Activated naive CD8-positive, alpha-beta T cell treated with anti-CD3 and anti-CD28 coated beads, Interleukin-2, amount 10 ng/mL, durations not matched to agents 7 days and 5 days (primary cell): Measurements from ENCODE around the gene TMEM108. TPM values are rescaled to one million over a fixed set of nuclear protein-coding genes. Genes with fewer than 3 reads are reported as not detected.

Source experiments
- ATAC-seq: fragments of 150-1000 bp; cut with Tn5 transposase; one replicate; pipeline ENCODE4 v1.10.0; 2021; ENCODE audit warnings: low read depth, moderate library complexity
- POLR2A ChIA-PET: fragments of 350-600 bp; sonication (Branson Sonifier 250); formaldehyde crosslinking; loops from one replicate; lab custom pipeline; 2021; ENCODE audit warnings: antibody characterized with exemption; lab: Charles Lee
- DNase-seq: peaks from one replicate; pipeline ENCODE4 v3.0.0; 2021
- H3K27ac Mint-ChIP-seq: one replicate; pipeline ENCODE4 v1.8.0; 2022; ENCODE audit warnings: mild to moderate bottlenecking, mixed read lengths
- H3K27me3 Mint-ChIP-seq: one replicate; pipeline ENCODE4 v1.8.0; 2022; ENCODE audit warnings: mild to moderate bottlenecking, moderate library complexity, mixed read lengths
- H3K36me3 Mint-ChIP-seq: one replicate; pipeline ENCODE4 v1.8.0; 2021; ENCODE audit warnings: mild to moderate bottlenecking, mixed read lengths
- H3K4me1 Mint-ChIP-seq: one replicate; pipeline ENCODE4 v1.8.0; 2021; ENCODE audit warnings: mixed read lengths
- H3K4me3 Mint-ChIP-seq: one replicate; pipeline ENCODE4 v1.8.0; 2022; ENCODE audit warnings: mild to moderate bottlenecking, moderate library complexity, mixed read lengths
- H3K9me3 Mint-ChIP-seq: one replicate; pipeline ENCODE4 v1.8.0; 2021; ENCODE audit warnings: mixed read lengths
- total RNA-seq, 2 experiments: library from RNA; stranded (reverse); gene quantifications; one replicate each; pipeline ENCODE4 v1.2.3, GENCODE V29; 2021

The TMEM108 gene
- total RNA-seq, 2 experiments from 2014 or later: not detected

DNA sequence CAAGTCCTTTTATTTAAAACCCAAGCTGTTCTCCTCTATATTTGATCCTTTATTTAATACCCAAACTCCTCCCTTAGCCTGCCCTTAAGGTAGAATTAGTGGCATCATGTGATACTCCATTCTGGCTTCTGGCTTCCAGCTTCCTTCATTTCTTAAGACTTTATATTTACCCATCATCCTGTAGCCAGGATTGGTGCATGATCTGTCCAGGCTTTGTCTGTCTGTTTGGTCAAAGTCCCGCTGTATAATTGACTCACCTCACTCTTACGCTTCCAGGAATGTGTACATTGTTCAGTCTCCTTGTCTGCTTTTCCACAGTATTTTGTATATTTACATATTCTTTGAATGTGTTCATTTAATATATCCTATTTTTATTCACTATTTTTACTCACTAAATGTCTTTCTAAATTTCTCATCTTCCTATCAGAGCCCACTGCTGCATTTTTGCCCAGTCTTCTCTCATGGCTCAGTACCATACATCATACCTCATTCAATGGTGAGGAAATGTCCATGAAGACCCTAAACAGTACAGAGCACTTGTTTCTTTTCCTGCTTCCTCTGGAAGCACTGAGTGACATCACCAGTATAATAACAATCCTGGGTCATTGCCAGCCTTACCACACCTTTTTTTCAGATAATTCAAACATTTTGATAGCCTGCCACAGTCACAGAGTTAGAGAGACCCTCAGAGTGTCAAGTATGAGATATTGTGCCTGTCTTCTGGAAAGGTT lies 31.5 kb downstream of the TMEM108 start:
- POLR2A ChIA-PET: no interaction called here
- DNase-seq: no peak
- Mint-ChIP-seq H3K9me3 (no peaks in the 10 kb centered on the region), H3K27me3 (peaks cover 10% of the 10 kb centered on the region), H3K36me3 (no peaks in the 10 kb centered on the region), H3K27ac (no peak overlapping the region), H3K4me3 (no peak overlapping the region), H3K4me1 (no peaks in the 10 kb centered on the region)
- ATAC-seq: no peak

DNA sequence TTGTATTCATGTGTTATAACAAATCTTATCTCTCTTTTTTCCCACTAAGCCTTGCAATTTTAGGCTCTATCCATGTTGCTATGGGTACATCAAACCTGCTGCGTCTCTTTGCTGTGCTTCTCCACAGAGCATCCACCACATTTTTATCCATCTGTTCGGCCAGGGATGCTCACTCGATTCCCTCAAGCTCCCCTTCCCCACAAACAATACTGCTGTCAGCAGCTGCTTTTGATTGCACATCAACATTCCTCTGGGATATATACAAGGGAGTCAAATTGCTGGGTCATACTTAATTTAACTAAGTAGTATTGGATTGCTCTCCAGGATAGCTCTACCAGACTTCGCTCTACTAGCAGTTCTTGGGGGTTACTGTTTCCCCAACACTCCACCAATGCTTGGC lies 36.8 kb downstream of the TMEM108 start:
- no peak overlapping the region for H3K27ac Mint-ChIP-seq
- POLR2A ChIA-PET: no interaction called here
- no peak for DNase-seq
- no peaks in the 10 kb centered on the region for H3K4me1 Mint-ChIP-seq
- ATAC-seq: no peak
- H3K9me3 Mint-ChIP-seq: no peaks in the 10 kb centered on the region
- no peaks in the 10 kb centered on the region for H3K36me3 Mint-ChIP-seq
- H3K4me3 Mint-ChIP-seq: no peak overlapping the region
- peaks cover 10% of the 10 kb centered on the region for H3K27me3 Mint-ChIP-seq

DNA sequence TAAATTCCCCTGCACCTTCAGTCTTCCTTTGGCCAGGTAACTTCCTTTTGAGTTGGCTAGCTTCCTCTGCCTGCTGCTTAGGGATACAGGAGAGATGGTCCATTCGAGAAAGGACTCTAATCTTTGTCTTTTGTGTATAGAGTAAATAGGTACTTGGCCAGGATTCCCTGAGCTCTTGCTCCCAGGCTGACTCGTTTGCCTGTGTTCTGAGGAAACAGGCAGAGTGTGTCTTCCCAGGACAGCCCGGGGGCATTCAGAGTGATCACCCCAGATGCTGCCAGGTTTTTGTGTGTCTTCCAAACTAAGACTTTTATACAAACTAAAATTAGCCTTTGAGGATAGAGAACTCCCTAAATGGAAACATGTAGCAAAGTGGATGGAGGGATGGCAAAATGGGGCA lies 39.5 kb downstream of the TMEM108 start:
- H3K27ac Mint-ChIP-seq: no peak overlapping the region
- no peak overlapping the region for H3K4me3 Mint-ChIP-seq
- peaks cover 4% of the 10 kb centered on the region for H3K27me3 Mint-ChIP-seq
- DNase-seq (no peak), ATAC-seq (no peak)
- H3K4me1 Mint-ChIP-seq: no peaks in the 10 kb centered on the region
- H3K9me3 Mint-ChIP-seq: peaks cover 2% of the 10 kb centered on the region
- H3K36me3 Mint-ChIP-seq: no peaks in the 10 kb centered on the region
- POLR2A ChIA-PET: no interaction called here

DNA sequence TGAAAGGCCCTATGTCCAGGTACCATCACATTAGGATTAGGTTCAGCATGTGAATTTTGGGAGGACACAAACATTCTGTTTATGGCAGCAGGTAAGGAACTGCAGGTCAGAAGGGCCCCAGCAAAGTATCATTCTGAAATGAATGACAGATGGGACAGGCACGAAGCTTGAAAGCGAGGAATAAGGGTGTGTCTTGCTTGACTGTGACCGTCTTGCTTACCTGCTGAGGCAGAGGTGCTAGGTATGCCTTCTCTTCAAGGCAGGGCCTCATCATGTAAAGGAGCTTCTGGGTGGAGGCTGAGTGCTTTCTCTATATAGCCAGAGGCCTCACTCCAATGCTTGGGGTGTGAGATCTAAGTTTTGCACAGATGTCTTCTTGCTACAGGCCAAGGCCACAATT lies 41.4 kb downstream of the TMEM108 start:
- H3K4me1 Mint-ChIP-seq: no peaks in the 10 kb centered on the region
- POLR2A ChIA-PET: no interaction called here
- peaks cover 2% of the 10 kb centered on the region for H3K9me3 Mint-ChIP-seq
- no peak for ATAC-seq
- H3K4me3 Mint-ChIP-seq: no peak overlapping the region
- H3K27ac Mint-ChIP-seq: no peak overlapping the region
- no peaks in the 10 kb centered on the region for H3K36me3 Mint-ChIP-seq
- no peak for DNase-seq
- peaks cover 6% of the 10 kb centered on the region for H3K27me3 Mint-ChIP-seq

DNA sequence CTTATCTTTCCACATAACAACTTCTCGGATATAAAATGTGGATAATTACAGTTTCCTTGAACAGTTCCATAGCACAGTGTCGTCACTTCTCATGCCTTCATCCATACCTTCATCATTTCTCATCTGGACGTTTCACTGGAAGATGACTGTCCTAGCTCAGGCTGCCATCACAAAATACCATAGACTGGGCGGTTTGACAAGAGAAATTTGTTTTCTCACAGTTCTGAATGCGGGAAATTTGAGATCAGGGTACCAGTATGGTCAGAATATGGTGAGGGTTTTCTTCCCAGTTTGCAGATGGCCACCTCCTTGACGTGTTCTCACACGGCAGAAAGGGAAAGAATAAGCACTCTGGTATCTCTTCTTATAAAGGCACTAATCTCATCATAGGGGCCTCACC lies 42.8 kb downstream of the TMEM108 start:
- ATAC-seq: no peak
- no peak overlapping the region for H3K4me3 Mint-ChIP-seq
- H3K27me3 Mint-ChIP-seq: peaks cover 6% of the 10 kb centered on the region

DNA sequence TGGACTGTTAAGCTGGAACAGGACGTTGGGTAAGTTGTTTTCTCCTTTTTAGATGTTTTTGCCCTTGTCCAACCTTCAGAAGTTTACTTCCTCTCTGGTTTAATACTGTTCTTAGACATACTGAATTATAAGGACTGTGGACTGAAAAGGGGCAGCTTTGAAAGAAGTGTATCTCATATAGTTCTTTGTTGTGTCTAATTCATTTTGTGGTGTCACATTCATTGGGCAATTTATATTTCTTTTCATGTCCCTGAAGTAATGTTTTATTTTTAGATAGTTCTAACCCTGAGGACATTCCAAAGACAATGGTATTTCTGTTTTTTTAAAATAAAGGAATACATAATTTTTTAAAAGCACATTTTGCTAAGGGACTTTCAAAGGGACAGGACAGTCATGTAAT lies 45.2 kb downstream of the TMEM108 start:
- Mint-ChIP-seq H3K4me3 (no peak overlapping the region), H3K27me3 (peaks cover 3% of the 10 kb centered on the region), H3K27ac (no peak overlapping the region), H3K4me1 (no peaks in the 10 kb centered on the region), H3K9me3 (peaks cover 2% of the 10 kb centered on the region), H3K36me3 (no peaks in the 10 kb centered on the region)
- POLR2A ChIA-PET: no interaction called here
- DNase-seq (no peak), ATAC-seq (no peak)

More for the DNA sequence above, 42.8 kb downstream of the TMEM108 start:
- POLR2A ChIA-PET: no interaction called here
- Mint-ChIP-seq H3K4me1 (no peaks in the 10 kb centered on the region), H3K9me3 (peaks cover 2% of the 10 kb centered on the region), H3K27ac (no peak overlapping the region), H3K36me3 (no peaks in the 10 kb centered on the region)
- DNase-seq: no peak

DNA sequence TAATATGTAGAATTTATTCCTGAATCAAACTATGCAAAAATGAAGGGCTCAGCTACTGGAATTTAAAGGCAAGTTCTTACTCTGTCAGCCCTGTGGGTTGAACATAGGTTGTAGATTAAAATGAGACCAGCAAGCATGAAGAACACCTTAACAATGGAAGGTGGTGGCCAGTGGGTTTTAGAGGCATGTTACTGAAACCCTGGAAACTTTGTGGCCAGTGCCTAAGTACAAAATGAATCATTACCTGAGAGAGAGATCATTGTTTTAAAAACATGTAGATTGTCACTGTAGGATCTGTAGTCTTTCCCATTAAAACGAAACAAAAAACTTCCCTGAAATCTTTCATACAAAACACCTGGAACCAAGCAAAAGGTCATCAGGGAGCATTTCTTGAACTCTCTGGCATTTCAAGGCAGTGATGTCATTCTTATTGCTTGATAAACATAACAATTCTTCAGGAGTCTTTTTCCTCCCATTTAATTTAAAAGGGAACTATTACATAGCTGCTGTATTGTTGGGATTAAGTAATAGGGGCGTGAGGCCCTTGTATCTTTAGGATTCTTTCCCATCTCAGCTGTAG lies 51.8 kb downstream of the TMEM108 start:
- H3K36me3 Mint-ChIP-seq: no peaks in the 10 kb centered on the region
- H3K4me3 Mint-ChIP-seq: no peak overlapping the region
- no peak overlapping the region for H3K27ac Mint-ChIP-seq
- H3K4me1 Mint-ChIP-seq: no peaks in the 10 kb centered on the region
- H3K27me3 Mint-ChIP-seq: no peaks in the 10 kb centered on the region
- H3K9me3 Mint-ChIP-seq: no peaks in the 10 kb centered on the region
- DNase-seq (no peak), ATAC-seq (no peak)
- POLR2A ChIA-PET: no interaction called here

DNA sequence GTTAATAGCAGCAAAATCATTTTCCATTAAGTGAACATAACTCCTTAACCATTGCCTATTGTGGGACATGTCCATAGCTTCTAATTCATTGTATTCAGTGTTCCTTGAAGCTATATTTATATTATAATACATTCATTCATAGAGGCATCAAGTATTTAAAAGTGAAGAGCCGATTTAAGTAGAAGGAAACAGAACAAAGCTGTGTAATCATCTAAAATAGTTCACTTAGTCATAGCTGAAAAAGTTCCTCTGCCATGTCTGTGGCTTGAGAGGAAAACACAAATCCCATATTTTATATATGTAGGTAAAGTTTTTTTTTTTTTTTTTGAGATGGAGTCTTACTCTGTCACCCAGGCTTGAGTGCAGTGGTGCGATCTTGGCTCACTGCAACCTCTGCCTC lies 54.5 kb downstream of the TMEM108 start:
- H3K9me3 Mint-ChIP-seq: no peaks in the 10 kb centered on the region
- no peak overlapping the region for H3K27ac Mint-ChIP-seq
- DNase-seq (no peak), ATAC-seq (no peak)
- peaks cover 4% of the 10 kb centered on the region for H3K27me3 Mint-ChIP-seq
- no peaks in the 10 kb centered on the region for H3K36me3 Mint-ChIP-seq
- POLR2A ChIA-PET: no interaction called here
- H3K4me1 Mint-ChIP-seq: no peaks in the 10 kb centered on the region
- no peak overlapping the region for H3K4me3 Mint-ChIP-seq

DNA sequence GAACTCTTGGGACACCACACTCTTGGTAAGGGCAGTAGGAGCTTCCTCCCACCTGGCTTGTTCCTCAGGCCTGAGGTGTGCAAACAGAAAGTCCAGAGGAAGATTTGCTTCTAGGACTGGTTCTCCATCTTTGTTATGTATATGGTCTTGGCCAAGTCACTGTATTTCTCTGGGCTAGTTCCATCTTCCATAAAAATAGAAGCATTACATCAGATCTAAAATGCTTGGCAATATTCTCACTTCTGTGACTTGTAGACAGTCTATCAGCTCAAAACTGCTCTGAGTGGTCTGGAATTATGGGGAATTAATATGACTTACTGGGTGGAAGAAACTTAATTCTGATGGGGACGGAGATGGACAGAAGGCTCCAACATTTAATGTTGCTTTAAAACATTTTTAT lies 55.2 kb downstream of the TMEM108 start:
- POLR2A ChIA-PET: no interaction called here
- ATAC-seq: no peak

DNA sequence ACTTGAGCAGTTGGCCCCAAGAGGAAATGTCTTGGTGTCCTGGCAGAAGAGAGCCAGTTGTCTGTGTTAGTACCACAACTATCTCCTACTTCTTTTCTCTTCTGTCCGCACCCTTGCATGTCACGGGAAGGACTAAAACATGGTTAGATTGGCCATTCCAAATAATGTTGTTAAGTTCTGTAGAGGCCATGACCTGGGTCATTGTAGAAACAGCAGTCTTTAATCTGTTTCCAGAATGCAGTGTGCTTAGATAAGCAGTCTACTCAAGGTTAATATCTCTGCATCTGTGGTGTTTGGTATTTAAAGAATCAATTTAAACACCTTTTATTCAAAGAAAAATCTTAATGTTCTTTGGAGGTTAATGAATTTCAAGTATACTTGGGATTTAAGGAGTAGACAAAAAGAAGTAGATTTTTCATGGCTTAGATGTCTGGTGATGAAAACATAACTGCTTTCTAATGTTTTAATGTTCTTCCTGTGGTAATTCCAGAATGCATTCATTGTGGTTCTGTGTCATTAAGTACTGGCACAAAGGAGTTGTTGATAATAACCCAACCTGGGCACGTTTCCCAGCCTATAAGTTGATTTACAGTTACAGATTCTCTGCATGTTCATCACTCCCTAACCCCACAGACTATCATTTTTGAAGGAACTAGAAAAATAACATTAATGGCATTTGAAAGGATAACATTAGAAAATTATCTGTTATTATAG lies 58.9 kb downstream of the TMEM108 start:
- DNase-seq (no peak), ATAC-seq (no peak)
- H3K4me1 Mint-ChIP-seq: no peaks in the 10 kb centered on the region
- no peaks in the 10 kb centered on the region for H3K36me3 Mint-ChIP-seq
- POLR2A ChIA-PET: no interaction called here
- no peak overlapping the region for H3K27ac Mint-ChIP-seq
- no peak overlapping the region for H3K4me3 Mint-ChIP-seq
- no peaks in the 10 kb centered on the region for H3K9me3 Mint-ChIP-seq
- H3K27me3 Mint-ChIP-seq: peaks cover 8% of the 10 kb centered on the region

More for the DNA sequence above, 55.2 kb downstream of the TMEM108 start:
- H3K4me3 Mint-ChIP-seq: no peak overlapping the region
- no peak for DNase-seq
- H3K27me3 Mint-ChIP-seq: peaks cover 8% of the 10 kb centered on the region
- H3K9me3 Mint-ChIP-seq: no peaks in the 10 kb centered on the region
- no peaks in the 10 kb centered on the region for H3K4me1 Mint-ChIP-seq
- H3K36me3 Mint-ChIP-seq: no peaks in the 10 kb centered on the region
- H3K27ac Mint-ChIP-seq: no peak overlapping the region

DNA sequence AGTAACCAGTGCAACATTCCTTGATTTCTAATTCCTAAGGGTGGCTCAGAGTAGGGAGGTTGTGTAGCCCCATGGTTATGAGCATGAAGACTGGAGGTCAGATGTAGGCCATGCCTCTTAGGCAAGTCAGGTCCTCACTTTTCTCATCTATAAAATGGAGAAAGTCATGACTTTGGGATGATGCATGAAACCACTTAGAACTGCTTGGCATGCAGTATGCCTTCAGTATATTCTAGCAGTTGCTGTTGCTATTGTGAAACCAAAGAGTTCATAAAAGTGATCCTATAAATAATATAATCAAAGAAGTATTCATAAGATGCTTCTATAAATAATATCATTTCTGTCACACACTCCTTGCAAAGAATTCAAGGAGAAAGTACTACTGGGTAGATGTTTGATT lies 65.5 kb downstream of the TMEM108 start:
- no peak overlapping the region for H3K27ac Mint-ChIP-seq
- DNase-seq (no peak), ATAC-seq (no peak)
- no peak overlapping the region for H3K4me3 Mint-ChIP-seq
- POLR2A ChIA-PET: no interaction called here
- H3K36me3 Mint-ChIP-seq: no peaks in the 10 kb centered on the region
- peaks cover 4% of the 10 kb centered on the region for H3K27me3 Mint-ChIP-seq
- H3K9me3 Mint-ChIP-seq: peaks cover 2% of the 10 kb centered on the region
- no peaks in the 10 kb centered on the region for H3K4me1 Mint-ChIP-seq

DNA sequence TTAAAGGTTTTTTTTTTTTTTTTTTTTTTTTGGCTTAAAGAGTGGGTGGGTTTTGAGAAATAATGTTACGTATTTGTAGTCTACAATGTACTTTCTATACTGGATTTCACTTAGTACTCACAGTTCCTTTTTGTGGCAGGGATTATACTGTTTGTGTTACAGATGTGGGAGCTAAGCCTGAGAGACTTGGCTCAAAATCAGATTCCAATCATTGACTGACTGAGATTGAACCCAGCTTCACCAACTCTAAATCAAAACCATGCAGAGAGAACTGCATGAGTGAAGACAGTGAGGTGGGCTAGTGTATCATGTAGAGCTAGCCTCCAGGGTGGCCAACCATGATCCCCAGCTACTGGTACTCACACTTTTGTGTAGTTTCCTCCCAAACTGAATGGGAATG lies 68.0 kb downstream of the TMEM108 start:
- no peak for DNase-seq
- Mint-ChIP-seq H3K27me3 (peaks cover 5% of the 10 kb centered on the region), H3K4me1 (no peaks in the 10 kb centered on the region), H3K27ac (no peak overlapping the region), H3K4me3 (no peak overlapping the region), H3K9me3 (peaks cover 2% of the 10 kb centered on the region), H3K36me3 (no peaks in the 10 kb centered on the region)
- ATAC-seq: no peak
- POLR2A ChIA-PET: no interaction called here

DNA sequence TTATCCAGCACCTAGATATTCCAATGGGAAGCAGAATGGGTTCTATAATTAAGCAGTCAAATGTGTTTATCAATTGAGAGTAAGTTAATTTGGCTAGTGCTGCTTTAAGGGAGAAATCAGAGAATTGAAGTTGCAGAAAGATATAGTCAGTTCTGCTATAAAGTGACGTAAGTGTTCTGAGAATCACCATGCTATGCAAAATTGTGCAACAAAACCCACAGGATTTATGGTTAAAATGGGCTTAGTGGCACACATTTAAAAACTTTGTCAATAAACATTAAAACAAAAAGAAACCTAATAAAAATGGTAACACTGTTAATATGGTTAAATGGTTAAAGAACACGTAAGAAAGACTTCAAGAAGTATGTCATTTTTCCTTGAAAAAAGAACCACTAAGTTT lies 74.5 kb downstream of the TMEM108 start:
- ATAC-seq: no peak
- no peaks in the 10 kb centered on the region for H3K9me3 Mint-ChIP-seq
- no peak overlapping the region for H3K27ac Mint-ChIP-seq
- H3K27me3 Mint-ChIP-seq: peaks cover 8% of the 10 kb centered on the region
- H3K4me1 Mint-ChIP-seq: no peaks in the 10 kb centered on the region
- POLR2A ChIA-PET: no interaction called here
- DNase-seq: no peak
- no peak overlapping the region for H3K4me3 Mint-ChIP-seq
- H3K36me3 Mint-ChIP-seq: no peaks in the 10 kb centered on the region

DNA sequence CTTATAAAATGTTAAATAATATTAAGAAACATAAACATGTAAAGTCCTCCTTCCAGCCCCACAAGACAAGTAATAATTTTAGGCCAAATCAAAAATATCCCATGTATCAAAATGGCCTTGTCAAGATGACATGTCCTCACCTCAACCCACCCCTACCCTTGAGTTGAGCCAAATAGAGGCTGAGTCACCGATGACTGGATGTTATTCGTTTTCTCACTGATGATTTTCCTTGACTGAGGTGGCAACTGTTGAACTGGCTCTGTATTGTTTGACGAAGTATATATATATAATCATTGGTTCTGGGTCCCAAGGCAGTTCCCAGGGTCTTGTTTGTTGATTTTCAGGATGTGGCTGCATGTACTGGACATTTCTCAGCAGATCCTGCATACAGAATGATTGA lies 75.3 kb downstream of the TMEM108 start:
- DNase-seq: no peak
- ATAC-seq: no peak
- Mint-ChIP-seq H3K27ac (no peak overlapping the region), H3K9me3 (no peaks in the 10 kb centered on the region), H3K4me1 (no peaks in the 10 kb centered on the region), H3K27me3 (peaks cover 8% of the 10 kb centered on the region), H3K4me3 (no peak overlapping the region), H3K36me3 (no peaks in the 10 kb centered on the region)
- POLR2A ChIA-PET: no interaction called here
